ENCODE measurements around the gene SRR.

DNA sequence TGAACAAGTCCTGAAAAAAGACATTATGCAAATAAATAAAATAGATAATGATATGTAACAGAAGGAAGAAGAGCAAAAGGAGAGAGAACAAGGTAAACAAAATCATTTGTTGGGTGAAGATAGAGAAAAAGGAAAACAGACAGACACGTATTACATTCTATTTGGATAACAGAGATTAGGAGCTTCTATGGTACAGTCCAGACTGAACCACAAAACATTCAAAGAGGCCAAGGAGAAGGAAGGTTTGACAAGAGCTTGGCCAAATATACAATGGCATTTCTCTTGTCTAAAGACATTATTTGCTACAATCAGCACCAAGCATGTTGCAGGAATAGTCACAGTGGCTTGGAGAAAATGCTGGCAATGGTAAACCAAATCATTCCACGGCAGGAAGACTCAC lies 29.3 kb upstream of the SRR start:
- TF ChIP-seq CTCF (conservative IDR thresholded peaks at IDR 0.05) (no peak), EZH2 (IDR thresholded peaks at IDR 0.05; ENCODE audit: low read depth) (no peak)
